SH-SY5Y (cell line): ENCODE results near the gene OSBPL3.

Experiments used
- GATA2 ChIP-seq: IDR thresholded peaks from 2 replicates; pipeline ENCODE4 v1.6.1; 2011; ENCODE audit warnings: mild to moderate bottlenecking, low read depth, low read length
- GATA3 ChIP-seq: IDR thresholded peaks from 2 replicates; pipeline ENCODE4 v1.6.1; 2011; ENCODE audit warnings: low read depth, mild to moderate bottlenecking, low read length, moderate library complexity

The OSBPL3 gene

DNA sequence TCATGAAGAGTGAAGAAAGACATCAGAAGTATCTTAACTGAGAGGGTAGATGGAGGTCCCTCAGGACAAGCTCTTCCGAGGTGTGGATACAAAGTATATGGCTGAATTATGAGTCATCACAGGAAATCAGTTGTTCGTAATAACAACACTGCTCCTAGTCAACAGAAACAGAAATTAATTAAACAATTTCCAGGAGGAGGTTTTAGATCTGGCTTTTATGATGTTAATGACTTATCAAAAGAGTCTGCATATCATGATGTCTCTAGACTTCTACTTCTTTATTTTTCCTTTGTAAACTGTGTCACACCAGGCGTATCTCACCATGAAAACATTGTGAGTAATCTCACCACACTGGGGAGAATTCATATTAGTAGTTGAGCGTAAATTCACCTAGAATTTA is 31.2 kb downstream of the OSBPL3 start:
- TF ChIP-seq GATA3: no peak
- no peak for TF ChIP-seq GATA2

GRCh38 chr7:24946467-24946866 is 33.5 kb downstream of the OSBPL3 start:
- no peak for TF ChIP-seq GATA2
- no peak for TF ChIP-seq GATA3

- TF ChIP-seq GATA3 (no peak), GATA2 (no peak)
Observed at GRCh38 chr7:24945899-24946298, 34.1 kb downstream of the OSBPL3 start.

DNA sequence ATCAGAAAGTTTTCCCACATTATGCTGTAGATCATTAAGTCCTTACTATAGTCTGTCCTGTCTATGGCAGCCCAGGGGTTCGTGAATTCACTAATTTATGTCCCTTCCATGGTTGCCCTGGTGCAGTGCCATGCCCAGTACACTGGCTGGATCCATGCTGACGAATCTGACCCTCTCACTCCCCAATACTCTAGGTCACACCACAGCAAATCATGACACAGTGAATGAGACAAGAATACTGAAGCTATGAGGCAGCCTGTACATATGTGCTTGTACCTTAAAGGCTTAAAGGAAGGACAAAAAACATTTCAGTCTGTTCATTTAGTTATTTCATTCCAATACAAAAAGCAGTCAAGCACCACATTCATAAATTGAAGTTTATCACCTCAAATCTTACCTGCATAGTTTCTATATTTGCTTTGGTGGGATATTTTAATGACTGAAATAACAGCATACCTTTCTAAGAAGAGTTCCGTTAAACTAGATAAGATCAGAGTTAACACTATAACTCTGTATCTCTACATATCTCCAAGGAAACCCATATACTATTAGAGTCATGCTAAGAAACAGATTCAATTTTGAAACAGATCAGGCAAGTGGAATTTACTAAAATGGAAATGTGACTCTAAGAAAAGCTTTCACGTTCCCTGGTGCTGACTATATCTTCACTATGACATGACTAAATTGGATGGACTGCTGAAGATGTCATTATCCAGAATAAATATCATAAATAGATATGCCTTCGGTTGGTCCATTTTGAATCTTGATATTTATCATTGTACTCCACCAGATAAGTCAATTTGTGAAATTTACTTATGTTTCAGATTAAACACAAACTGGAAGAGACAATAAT is 36.7 kb downstream of the OSBPL3 start:
- TF ChIP-seq GATA3 (no peak), GATA2 (no peak)

DNA sequence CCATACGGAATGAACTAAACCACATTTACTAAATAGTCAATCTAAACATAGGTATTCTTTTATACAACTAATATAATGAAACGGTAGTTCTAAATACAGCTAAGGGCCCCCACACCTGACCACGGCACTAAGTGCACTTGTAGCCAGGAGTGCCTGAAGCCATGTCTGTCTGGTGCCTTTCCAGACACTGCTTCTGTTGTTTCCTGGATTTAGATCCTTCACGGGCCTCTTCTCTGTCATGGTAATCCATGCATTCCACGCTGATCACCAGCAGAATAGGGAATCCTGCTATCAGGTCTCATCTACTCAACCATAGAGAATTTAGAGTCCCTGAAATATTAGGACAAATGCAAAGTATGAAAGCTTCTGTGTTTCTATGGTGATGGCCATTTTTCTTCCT is 37.8 kb downstream of the OSBPL3 start:
- TF ChIP-seq GATA2 (no peak), GATA3 (no peak)

DNA sequence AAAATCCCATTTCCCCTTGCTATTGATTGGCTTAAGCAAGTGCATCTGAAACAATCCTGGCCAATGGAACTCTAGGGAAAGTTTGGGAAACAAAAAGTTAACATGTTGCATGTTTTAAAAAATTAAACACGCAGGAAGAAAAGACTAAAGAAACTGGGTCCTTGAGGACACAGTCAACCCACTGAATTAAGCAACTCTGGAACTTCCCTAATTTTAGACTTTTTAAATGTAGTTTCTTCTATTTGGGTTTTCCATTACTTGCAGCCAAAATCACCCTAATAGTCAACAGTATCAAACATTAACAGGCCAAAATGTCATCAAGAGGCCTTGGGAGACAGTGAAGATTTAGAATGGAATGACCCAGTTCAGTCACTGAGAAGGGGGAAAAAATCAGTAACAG is 40.6 kb downstream of the OSBPL3 start:
- no peak for TF ChIP-seq GATA3
- TF ChIP-seq GATA2: no peak

DNA sequence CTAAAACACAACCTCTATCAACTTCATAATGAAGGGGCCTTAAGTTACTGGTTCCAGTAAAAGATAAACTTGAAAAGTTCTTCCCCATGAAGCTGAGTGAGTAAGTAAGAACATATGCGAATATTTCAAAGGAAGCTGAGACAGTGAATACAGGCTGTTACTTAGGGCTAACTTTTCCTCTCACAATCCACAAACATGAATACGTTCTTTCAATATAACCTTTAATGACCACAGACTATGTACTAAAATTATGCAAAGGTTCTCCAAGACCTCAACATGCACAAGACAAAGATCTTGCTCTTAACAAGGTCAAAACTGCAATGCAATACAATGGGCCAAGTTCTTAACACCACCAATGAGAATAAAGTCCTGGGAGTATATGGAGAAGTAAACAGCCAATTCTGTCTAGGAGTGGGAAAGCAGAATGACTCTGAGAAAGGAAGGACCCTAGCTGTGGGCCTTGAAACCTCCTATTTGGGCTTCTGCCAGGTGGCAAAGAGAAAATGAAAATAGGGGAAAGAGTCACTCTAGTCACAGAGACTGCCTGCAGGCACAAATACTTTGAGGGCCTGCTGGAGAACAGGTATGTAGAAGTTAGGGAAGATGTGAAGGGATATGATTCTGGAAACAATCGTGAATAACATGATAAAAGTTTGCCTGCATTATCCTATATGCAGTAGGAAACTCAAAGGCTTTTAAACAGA is 43.7 kb downstream of the OSBPL3 start:
- no peak for TF ChIP-seq GATA2
- no peak for TF ChIP-seq GATA3

DNA sequence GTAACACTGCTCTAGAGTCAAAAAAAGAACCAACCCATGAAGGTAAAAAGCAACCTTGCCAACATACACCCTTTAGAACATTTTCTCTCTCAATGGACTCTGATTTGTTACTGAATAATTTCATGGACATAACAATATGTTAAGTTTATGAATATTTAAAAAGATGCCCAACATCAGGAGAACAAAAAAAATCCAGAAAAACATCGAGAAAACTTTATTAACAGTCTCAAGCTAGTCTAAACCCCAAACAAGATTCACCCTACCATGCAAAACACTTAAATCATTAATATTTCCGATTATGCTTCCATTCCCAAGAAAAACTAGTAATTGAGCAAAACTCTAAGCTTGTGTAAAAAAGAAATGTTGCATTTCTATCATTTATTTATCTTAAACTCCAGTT is 46.7 kb downstream of the OSBPL3 start:
- no peak for TF ChIP-seq GATA2
- TF ChIP-seq GATA3: no peak

DNA sequence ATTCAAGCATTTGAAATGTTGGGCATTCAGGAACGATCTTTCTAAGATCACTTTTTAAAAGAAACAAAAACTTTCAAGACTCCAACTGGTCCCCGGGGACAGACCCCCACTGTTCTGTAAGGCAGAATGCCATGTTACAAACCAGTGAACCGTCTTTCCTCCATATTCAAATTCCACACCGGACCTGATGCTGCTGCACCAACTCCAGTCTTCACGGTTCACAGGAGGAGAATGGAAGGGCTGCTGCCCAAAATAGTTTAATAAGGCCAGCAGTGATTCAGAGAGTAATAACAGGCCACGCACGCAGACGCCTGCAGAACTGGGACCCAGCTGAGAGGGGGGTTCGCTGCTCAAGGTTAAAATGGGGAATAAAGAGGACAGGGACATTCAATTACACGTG is 47.2 kb downstream of the OSBPL3 start:
- no peak for TF ChIP-seq GATA3
- TF ChIP-seq GATA2: no peak

DNA sequence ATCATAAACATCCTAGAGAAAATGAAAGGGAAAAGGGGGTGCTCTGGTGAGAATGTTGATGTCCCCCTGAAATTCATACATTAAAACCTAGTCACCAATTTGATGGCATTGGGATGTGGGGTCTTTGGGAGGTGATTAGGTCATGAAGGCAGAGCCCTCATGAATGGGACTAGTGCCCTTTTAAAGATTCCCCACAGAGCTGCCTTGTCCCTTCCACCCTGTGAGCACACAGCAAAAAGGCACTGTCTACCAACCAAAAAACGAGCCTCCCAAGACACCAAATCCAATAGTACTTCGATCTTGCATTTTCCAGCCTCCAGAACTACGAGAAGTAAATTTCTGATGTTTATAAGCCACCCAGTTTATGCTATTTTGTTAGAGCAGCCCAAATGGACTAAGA is 47.6 kb downstream of the OSBPL3 start:
- no peak for TF ChIP-seq GATA3
- no peak for TF ChIP-seq GATA2

DNA sequence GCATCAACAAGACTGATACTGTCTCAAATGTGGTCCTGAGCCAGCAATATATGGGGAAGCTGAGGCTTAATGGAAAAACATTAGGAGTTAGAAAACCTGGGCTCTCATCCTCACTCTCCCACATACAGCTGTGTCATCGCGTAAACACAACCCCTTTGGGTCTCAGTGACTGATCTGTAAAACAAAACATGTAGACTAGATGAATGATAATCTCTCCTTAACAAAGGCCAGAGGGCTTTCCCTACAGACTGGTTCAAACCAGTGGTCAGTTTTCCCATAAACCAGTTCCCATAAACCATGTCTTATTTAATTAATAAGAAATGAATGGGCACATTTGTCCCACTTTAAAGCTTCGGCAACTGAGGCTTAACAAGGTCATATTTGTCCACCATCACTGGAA is 48.1 kb downstream of the OSBPL3 start:
- no peak for TF ChIP-seq GATA2
- no peak for TF ChIP-seq GATA3

DNA sequence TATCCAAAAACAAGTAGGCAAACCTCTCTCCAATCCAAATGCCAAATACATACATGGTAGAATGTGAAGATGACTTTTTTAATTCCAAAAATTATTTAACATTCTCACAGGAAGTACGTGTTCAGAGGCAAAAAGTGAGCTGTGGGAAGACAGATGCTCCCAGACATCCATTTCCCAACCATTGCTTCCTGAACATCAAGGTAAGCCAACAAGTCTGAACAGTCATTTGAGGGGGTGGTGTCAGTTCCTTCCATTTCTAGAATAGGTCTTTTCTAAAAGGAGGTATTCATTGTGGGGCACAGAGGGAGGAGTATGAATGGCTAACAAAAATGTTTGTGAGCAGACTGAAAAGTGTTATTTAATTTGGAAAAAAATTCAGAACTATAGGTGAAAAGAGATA is 49.1 kb downstream of the OSBPL3 start:
- no peak for TF ChIP-seq GATA2
- TF ChIP-seq GATA3: no peak

- no peak for TF ChIP-seq GATA2
- no peak for TF ChIP-seq GATA3
Observed at GRCh38 chr7:24926623-24927524, 53.1 kb downstream of the OSBPL3 start.

DNA sequence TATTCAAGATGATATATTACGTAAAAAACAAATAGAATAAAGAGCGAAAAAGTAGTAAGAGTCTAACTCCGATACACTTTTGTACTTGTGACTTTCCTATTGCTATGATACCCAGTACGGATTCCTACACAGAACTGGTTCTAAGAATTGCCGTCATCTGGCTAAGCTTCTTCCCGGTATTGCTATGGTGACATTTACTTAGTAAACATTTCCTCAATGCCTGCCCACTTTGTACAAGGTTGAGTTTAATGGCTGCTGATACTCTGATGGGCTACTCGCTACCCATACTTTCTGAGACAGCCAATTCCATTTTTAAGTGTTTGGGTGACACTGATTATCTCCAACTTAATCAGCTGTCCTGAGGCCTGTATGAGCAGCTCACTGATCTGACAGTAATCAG is 55.6 kb downstream of the OSBPL3 start:
- TF ChIP-seq GATA3 (no peak; the same call in 1 of the 2 replicates), GATA2 (no peak)
